ENCODE data around the gene PVALB. TPM values are rescaled to one million over a fixed set of nuclear protein-coding genes. Genes with fewer than 3 reads are reported as not detected.

Gene PVALB
- total RNA-seq, 1 experiment from 2014 or later, result not detected

DNA sequence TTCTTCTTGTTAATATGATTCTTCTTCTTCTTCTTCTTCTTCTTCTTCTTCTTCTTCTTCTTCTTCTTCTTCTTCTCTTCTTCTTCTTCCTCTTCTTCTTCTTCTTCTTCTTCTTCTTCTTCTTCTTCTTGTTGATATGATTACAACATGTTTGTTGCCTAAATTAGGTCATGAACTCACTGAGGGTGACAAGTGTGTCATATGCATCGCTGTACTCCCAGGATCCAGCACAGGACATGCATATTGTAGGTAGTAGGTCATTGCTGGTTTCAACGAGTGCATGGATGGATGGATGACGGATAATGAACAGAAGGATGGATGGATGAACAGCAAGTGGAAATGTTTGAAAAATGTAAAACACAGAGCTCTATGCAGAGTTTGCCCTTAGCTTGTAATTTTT is 14.9 kb upstream of the PVALB start:
- Histone ChIP-seq H3K79me2 (ENCODE audit: insufficient read depth, low read length) (no peaks in the 10 kb centered on the region), H3K4me1 (ENCODE audit: control insufficient read depth in 1 of 2, insufficient read depth in 2 of 2, low read length in 2 of 2) (no peaks in the 10 kb centered on the region), H3K4me2 (ENCODE audit: low read length) (no peak overlapping the region), H4K20me1 (ENCODE audit: insufficient read depth) (no peaks in the 10 kb centered on the region), H3K9me2 (ENCODE audit: insufficient read depth) (no peaks in the 10 kb centered on the region), H3K27ac (ENCODE audit: low read depth, low read length) (no peak overlapping the region), H3K27me3 (ENCODE audit: insufficient read depth, low read length) (0 out of 2 replicates have a peak, but pooled peaks cover 8% of the 10 kb centered on the region), H3K36me3 (ENCODE audit: control insufficient read depth in 1 of 2, insufficient read depth in 2 of 2, low read length in 2 of 2) (no peaks in the 10 kb centered on the region), H3K4me3 (replicated peaks in 1 of 2; ENCODE audit: low read depth in 1 of 2, low read length in 2 of 2) (no peak overlapping the region), H3K9ac (ENCODE audit: low read length) (no peak overlapping the region), H3K9me3 (ENCODE audit: control insufficient read depth in 1 of 2, insufficient read depth in 1 of 2, low read depth in 1 of 2, low read length in 2 of 2) (no peaks in the 10 kb centered on the region; a peak in 1 of 4 replicates), H2AFZ (ENCODE audit: low read depth, low read length, poor library complexity, severe bottlenecking) (no peak overlapping the region)
- ChIA-PET CTCF (interaction anchor here (1.3 kb wide), 1 partner anchor 24 kb away, joined by 5 read pairs; no protein-coding TSS in a partner anchor), RAD21 (ENCODE audit: low non-redundant PET in 1 of 2, low total read pairs in 2 of 2, uncharacterized antibody in 2 of 2, unreplicated experiment in 2 of 2) (no interaction called here), POLR2A (no interaction called here)
- no TSS peak for BruUV-seq (replicated peaks)
- DNase-seq (ENCODE audit: low read depth, low spot score) (no peak), ATAC-seq (no peak)
- TF ChIP-seq CTCF (IDR thresholded peaks at IDR 0.05 in 2 of 3, conservative IDR thresholded peaks at IDR 0.05 in 1 of 3; ENCODE audit: borderline replicate concordance in 1 of 3, insufficient read depth in 1 of 3, low read depth in 2 of 3, low read length in 2 of 3) (no peak), REST (IDR thresholded peaks at IDR 0.05; ENCODE audit: low read depth) (no peak), ZNF274 (IDR thresholded peaks at IDR 0.05; ENCODE audit: low read depth, low read length) (no peak), CBX3 (IDR thresholded peaks at IDR 0.05; ENCODE audit: low read depth) (no peak), POLR2AphosphoS5 (IDR thresholded peaks at IDR 0.05; ENCODE audit: low read depth, low read length) (no peak), ELF1 (IDR thresholded peaks at IDR 0.05; ENCODE audit: borderline replicate concordance, low read depth) (no peak), RAD21 (IDR thresholded peaks at IDR 0.05; ENCODE audit: low read depth) (no peak), FOSL1 (IDR thresholded peaks at IDR 0.05; ENCODE audit: low read depth) (no peak), POLR2A (IDR thresholded peaks at IDR 0.05; ENCODE audit: borderline replicate concordance, extremely low read depth, insufficient read depth, insufficient read length) (no peak), SRF (IDR thresholded peaks at IDR 0.05; ENCODE audit: low read depth) (no peak), ZBTB33 (IDR thresholded peaks at IDR 0.05; ENCODE audit: extremely low read depth, insufficient replicate concordance, low read length) (no peak), TCF7L2 (IDR thresholded peaks at IDR 0.05; ENCODE audit: borderline replicate concordance, extremely low read depth, insufficient read depth, insufficient read length) (no peak), EZH2phosphoT487 (IDR thresholded peaks at IDR 0.05; ENCODE audit: borderline replicate concordance) (no peak), SIN3A (IDR thresholded peaks at IDR 0.05; ENCODE audit: low read depth) (no peak), MAX (IDR thresholded peaks at IDR 0.05) (no peak), EGR1 (IDR thresholded peaks at IDR 0.05; ENCODE audit: low read depth) (no peak), YY1 (IDR thresholded peaks at IDR 0.05; ENCODE audit: extremely low read depth, insufficient replicate concordance, low read depth, low read length) (no peak)
- TF ChIP-seq, protein P1, sequence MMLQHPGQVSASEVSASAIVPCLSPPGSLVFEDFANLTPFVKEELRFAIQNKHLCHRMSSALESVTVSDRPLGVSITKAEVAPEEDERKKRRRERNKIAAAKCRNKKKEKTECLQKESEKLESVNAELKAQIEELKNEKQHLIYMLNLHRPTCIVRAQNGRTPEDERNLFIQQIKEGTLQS (IDR thresholded peaks at IDR 0.05), result no peak
- intact Hi-C loops (cut with micrococcal nuclease), result no loop called here

Data from HCT116 (cell line).